Natural killer cell (primary cell): ENCODE data around the gene SORL1. TPM values are rescaled to one million over a fixed set of nuclear protein-coding genes. Genes with fewer than 3 reads are reported as not detected.
A peak's percentile ranks its signal among the peaks of the same experiment; 100 is the strongest.

Experiments
- ATAC-seq, 3 donors: fragments of 150-1000 bp in 2 of 3; fragments of 200-7000 bp in 1 of 3; cut with Tn5 transposase; 1 replicate in 1 of 3; 2 replicates in 2 of 3; pipeline ENCODE4 v1.10.0; 2021; ENCODE audit warnings: mild to moderate bottlenecking in 2 of 3, moderate library complexity in 2 of 3
- DNase-seq, 2 donors: peaks; one replicate each; pipeline versions ENCODE4 v3.0.0 to v3.0.0-alpha.2; 2013 to 2021; ENCODE audit warnings: mixed read lengths in 1 of 2
- H3K27ac ChIP-seq: one replicate; pipeline ENCODE4 v1.5.1; 2013; ENCODE audit warnings: mild to moderate bottlenecking, low read length
- H3K27me3 ChIP-seq: one replicate; pipeline ENCODE4 v1.6.1; 2013; ENCODE audit warnings: low read length; ENCODE audit not compliant: control insufficient read depth, insufficient read depth
- H3K36me3 ChIP-seq: one replicate; pipeline ENCODE4 v1.6.1; 2013; ENCODE audit warnings: low read length; ENCODE audit not compliant: control insufficient read depth, insufficient read depth
- H3K4me1 ChIP-seq: one replicate; pipeline ENCODE4 v1.6.1; 2013; ENCODE audit warnings: low read length; ENCODE audit not compliant: control insufficient read depth, insufficient read depth
- H3K4me3 ChIP-seq: one replicate; pipeline ENCODE4 v1.5.1; 2013; ENCODE audit warnings: low read length
- H3K9me3 ChIP-seq: one replicate; pipeline ENCODE4 v1.6.1; 2013; ENCODE audit warnings: low read length; ENCODE audit not compliant: control insufficient read depth, insufficient read depth
- H3K27ac Mint-ChIP-seq, 2 donors: one replicate each; pipeline ENCODE4 v1.8.0; 2022; ENCODE audit warnings: mild to moderate bottlenecking in 2 of 2, mixed read lengths in 2 of 2, moderate library complexity in 1 of 2
- H3K27me3 Mint-ChIP-seq, 2 donors: one replicate each; pipeline ENCODE4 v1.8.0; 2022; ENCODE audit warnings: low read depth in 2 of 2, mixed read lengths in 2 of 2
- H3K36me3 Mint-ChIP-seq: one replicate; pipeline ENCODE4 v1.8.0; 2022; ENCODE audit warnings: mixed read lengths
- H3K4me1 Mint-ChIP-seq, 2 donors: one replicate each; pipeline ENCODE4 v1.8.0; 2022; ENCODE audit warnings: mixed read lengths in 2 of 2
- H3K4me3 Mint-ChIP-seq: one replicate; pipeline ENCODE4 v1.8.0; 2022; ENCODE audit warnings: mild to moderate bottlenecking, moderate library complexity, mixed read lengths
- H3K9me3 Mint-ChIP-seq, 2 donors: one replicate each; pipeline ENCODE4 v1.8.0; 2022; ENCODE audit warnings: mixed read lengths in 2 of 2
- CTCF ChIP-seq: fragments of 200-600 bp; IDR thresholded peaks from one replicate; pipeline ENCODE4 v1.8.0; 2022; ENCODE audit warnings: antibody characterized with exemption
- WGBS: methylation state at CpG from one replicate; pipeline ENCODE4 v1.1.7; 2013; ENCODE audit warnings: missing lambda C conversion rate; ENCODE audit not compliant: insufficient coverage; 5-methylcytosine and 5-hydroxymethylcytosine counted together
- intact Hi-C: fragments of 100-400 bp; cut with micrococcal nuclease; formaldehyde crosslinking; loops from one replicate; pipeline ENCODE4 v1.14.2; 2022
- total RNA-seq, 4 donors: library from RNA; stranded (reverse); fragments of 120-200 nt in 1 of 4; gene quantifications; one replicate each; pipeline versions ENCODE4 v1.2.3 to v1.2.4, GENCODE V29; 2013 to 2022

The SORL1 gene
- total RNA-seq, 3 donors from 2014 or later (not counting 1 experiment from before 2014, with no cell fraction given) = 386 to 519 (median 456) TPM

GRCh38 chr11:121625777-121626506, 173.8 kb downstream of the SORL1 start:
- Mint-ChIP-seq H3K27ac (peak overlapping the region; percentile 65 to 75), H3K27me3 (no peaks in the 10 kb centered on the region), H3K36me3 (peaks cover 50% of the 10 kb centered on the region), H3K4me3 (no peak overlapping the region), H3K4me1 (peaks cover 5 to 6% of the 10 kb centered on the region in 2 donors), H3K9me3 (no peaks in the 10 kb centered on the region)
- intact Hi-C loops = no loop called here
- 88% methylated on average over 3 of the region's 7 CpGs for WGBS
- H3K36me3 ChIP-seq = peaks cover 88% of the 10 kb centered on the region
- no peaks in the 10 kb centered on the region for H3K27me3 ChIP-seq
- H3K4me1 ChIP-seq = no peaks in the 10 kb centered on the region
- ATAC-seq (no peak), DNase-seq (no peak)
- no peak for TF ChIP-seq CTCF
- H3K9me3 ChIP-seq = no peaks in the 10 kb centered on the region
- no peak overlapping the region for H3K27ac ChIP-seq
- no peak overlapping the region for H3K4me3 ChIP-seq

GRCh38 chr11:121626507-121626875, 174.4 kb downstream of the SORL1 start:
- TF ChIP-seq CTCF = no peak
- intact Hi-C loops = no loop called here
- H3K4me1 Mint-ChIP-seq = peaks cover 5 to 6% of the 10 kb centered on the region in 2 donors
- H3K36me3 Mint-ChIP-seq = peaks cover 46% of the 10 kb centered on the region
- DNase-seq (no peak), ATAC-seq (no peak)
- no peaks in the 10 kb centered on the region for H3K9me3 Mint-ChIP-seq
- peak overlapping the region in 1 of 2 donors; percentile 65 for H3K27ac Mint-ChIP-seq
- H3K27me3 ChIP-seq = no peaks in the 10 kb centered on the region
- H3K27ac ChIP-seq = no peak overlapping the region
- WGBS = 96% methylated on average over 4 of the region's 4 CpGs
- H3K36me3 ChIP-seq = peaks cover 86% of the 10 kb centered on the region
- no peaks in the 10 kb centered on the region for H3K9me3 ChIP-seq
- H3K4me1 ChIP-seq = no peaks in the 10 kb centered on the region
- no peak overlapping the region for H3K4me3 ChIP-seq
- H3K27me3 Mint-ChIP-seq = no peaks in the 10 kb centered on the region
- H3K4me3 Mint-ChIP-seq = no peak overlapping the region

GRCh38 chr11:121626980-121627379, 174.9 kb downstream of the SORL1 start:
- Mint-ChIP-seq H3K36me3 (peaks cover 46% of the 10 kb centered on the region), H3K27ac (no peak overlapping the region), H3K27me3 (no peaks in the 10 kb centered on the region), H3K4me1 (peaks cover 5 to 6% of the 10 kb centered on the region in 2 donors), H3K4me3 (no peak overlapping the region), H3K9me3 (no peaks in the 10 kb centered on the region)
- no peak overlapping the region for H3K4me3 ChIP-seq
- H3K36me3 ChIP-seq = peaks cover 86% of the 10 kb centered on the region
- TF ChIP-seq CTCF = no peak
- ATAC-seq (no peak), DNase-seq (no peak)
- no peak overlapping the region for H3K27ac ChIP-seq
- intact Hi-C loops = no loop called here
- H3K9me3 ChIP-seq = no peaks in the 10 kb centered on the region
- H3K4me1 ChIP-seq = no peaks in the 10 kb centered on the region
- H3K27me3 ChIP-seq = no peaks in the 10 kb centered on the region
- WGBS = 100% methylated on average over 2 of the region's 2 CpGs

DNA sequence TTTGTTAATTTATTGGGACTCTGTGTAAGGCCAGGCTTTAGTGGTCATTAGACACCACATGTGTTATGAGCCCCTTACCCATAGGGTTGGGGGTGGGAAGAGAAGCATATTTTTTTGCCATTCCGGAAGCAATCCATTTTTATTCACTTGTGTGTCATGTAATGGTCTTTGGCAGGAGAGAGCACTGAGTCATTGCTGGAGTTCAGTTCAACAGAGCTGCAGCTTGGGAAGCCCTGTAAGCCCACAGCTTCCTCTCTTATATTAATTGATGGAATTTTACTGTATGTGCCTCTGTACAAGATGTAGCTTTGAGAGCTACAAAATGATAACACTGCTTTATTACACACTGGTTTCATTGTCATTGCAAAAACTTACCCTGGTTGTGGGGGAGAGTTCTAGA, 177.9 kb downstream of the SORL1 start:
- Mint-ChIP-seq H3K27me3 (no peaks in the 10 kb centered on the region), H3K36me3 (peaks cover 38% of the 10 kb centered on the region), H3K27ac (peak overlapping the region; percentile 26 to 29), H3K4me3 (no peak overlapping the region), H3K4me1 (peaks cover 0 to 6% of the 10 kb centered on the region in 2 donors), H3K9me3 (no peaks in the 10 kb centered on the region)
- intact Hi-C loops = no loop called here
- no CpG with 5 or more reads among the region's 1 CpG for WGBS
- H3K27ac ChIP-seq = no peak overlapping the region
- H3K4me1 ChIP-seq = no peaks in the 10 kb centered on the region
- peaks cover 75% of the 10 kb centered on the region for H3K36me3 ChIP-seq
- H3K4me3 ChIP-seq = no peak overlapping the region
- no peaks in the 10 kb centered on the region for H3K9me3 ChIP-seq
- ATAC-seq = no peak
- no peak for TF ChIP-seq CTCF
- DNase-seq = no peak
- H3K27me3 ChIP-seq = no peaks in the 10 kb centered on the region
